DOHH2 (cell line): Measurements from ENCODE around the gene DRP2.

ENCODE experiments used
- H3F3A ChIP-seq: fragments of 200-600 bp; sonication (generic), shearing (Covaris generic); 2 replicates; pipeline ENCODE4 v1.6.0; 2016; ENCODE audit warnings: antibody characterized with exemption, mild to moderate bottlenecking; ENCODE audit not compliant: control insufficient read depth, insufficient read depth
- H3K27ac ChIP-seq: fragments of 200-600 bp; sonication (generic); 2 replicates; pipeline ENCODE4 v1.5.1; 2014; ENCODE audit warnings: low read depth, mild to moderate bottlenecking, low read length, moderate library complexity
- H3K27me3 ChIP-seq: fragments of 200-600 bp; sonication (generic); 2 replicates; pipeline ENCODE4 v1.6.1; 2014; ENCODE audit warnings: mild to moderate bottlenecking, low read length, mixed read lengths; ENCODE audit not compliant: control insufficient read depth
- H3K36me3 ChIP-seq: fragments of 200-600 bp; sonication (generic); 2 replicates; pipeline ENCODE4 v1.6.1; 2014; ENCODE audit warnings: mild to moderate bottlenecking, low read length, moderate library complexity, mixed read lengths; ENCODE audit not compliant: control insufficient read depth
- H3K4me1 ChIP-seq: fragments of 200-600 bp; sonication (generic); 2 replicates; pipeline ENCODE4 v1.6.1; 2014; ENCODE audit warnings: mild to moderate bottlenecking, low read length, mixed read lengths; ENCODE audit not compliant: control insufficient read depth
- H3K4me2 ChIP-seq: fragments of 200-600 bp; sonication (generic); 2 replicates; pipeline ENCODE4 v1.6.0; 2014; ENCODE audit warnings: mild to moderate bottlenecking, low read length, moderate library complexity
- H3K4me3 ChIP-seq: fragments of 200-600 bp; sonication (generic); 2 replicates; pipeline ENCODE4 v1.5.1; 2014; ENCODE audit warnings: mild to moderate bottlenecking, low read length, mixed read lengths
- H3K79me2 ChIP-seq: fragments of 200-600 bp; sonication (generic); 2 replicates; pipeline ENCODE4 v1.6.1; 2014; ENCODE audit warnings: mild to moderate bottlenecking, low read length, mixed read lengths; ENCODE audit not compliant: control insufficient read depth
- H3K9me2 ChIP-seq: fragments of 200-600 bp; sonication (generic); replicated peaks from 2 replicates; pipeline ENCODE4 v1.6.1; 2014; ENCODE audit warnings: mild to moderate bottlenecking, low read length, mixed read lengths; ENCODE audit not compliant: control insufficient read depth
- H3K9me3 ChIP-seq: fragments of 200-600 bp; sonication (generic); 2 replicates; pipeline ENCODE4 v1.6.1; 2014; ENCODE audit warnings: antibody characterized with exemption, low read length, mixed read lengths; ENCODE audit not compliant: control insufficient read depth, insufficient read depth
- H4K20me1 ChIP-seq: fragments of 200-600 bp; sonication (generic); 2 replicates; pipeline ENCODE4 v1.6.0; 2014; ENCODE audit warnings: low read depth, mild to moderate bottlenecking, antibody characterized with exemption, low read length, moderate library complexity; ENCODE audit not compliant: control insufficient read depth, insufficient read depth
- CTCF ChIP-seq: fragments of 200-600 bp; sonication (generic); IDR thresholded peaks from one replicate; pipeline ENCODE4 v1.5.1; 2014; ENCODE audit warnings: antibody characterized with exemption, mild to moderate bottlenecking, low read depth, low read length; ENCODE audit not compliant: poor library complexity, severe bottlenecking
- EZH2phosphoT487 ChIP-seq: fragments of 200-600 bp; sonication (generic); IDR thresholded peaks from 2 replicates; pipeline ENCODE4 v1.6.1; 2017; ENCODE audit warnings: borderline replicate concordance, mild to moderate bottlenecking, antibody characterized with exemption, low read length, moderate library complexity, mixed read lengths

Gene DRP2

GRCh38 chrX:101241531-101241930 is 21.9 kb downstream of the DRP2 start:
- Histone ChIP-seq H3K27ac (no peak overlapping the region), H3K4me3 (no peak overlapping the region), H3F3A (no peaks in the 10 kb centered on the region), H3K27me3 (no peaks in the 10 kb centered on the region), H3K9me3 (no peaks in the 10 kb centered on the region), H3K79me2 (no peaks in the 10 kb centered on the region), H3K4me1 (no peaks in the 10 kb centered on the region), H3K4me2 (no peak overlapping the region), H4K20me1 (no peaks in the 10 kb centered on the region), H3K9me2 (no peaks in the 10 kb centered on the region), H3K36me3 (no peaks in the 10 kb centered on the region)
- TF ChIP-seq EZH2phosphoT487 (no peak), CTCF (no peak)

GRCh38 chrX:101252634-101253033 is 33.0 kb downstream of the DRP2 start:
- H3F3A ChIP-seq: no peaks in the 10 kb centered on the region
- H3K4me1 ChIP-seq: 0 out of 2 replicates have a peak, but pooled peaks cover under 1% of the 10 kb centered on the region
- no peak overlapping the region for H3K4me3 ChIP-seq
- H3K36me3 ChIP-seq: no peaks in the 10 kb centered on the region
- H3K79me2 ChIP-seq: no peaks in the 10 kb centered on the region
- H4K20me1 ChIP-seq: no peaks in the 10 kb centered on the region
- no peaks in the 10 kb centered on the region for H3K27me3 ChIP-seq
- H3K9me2 ChIP-seq: no peaks in the 10 kb centered on the region
- no peaks in the 10 kb centered on the region for H3K9me3 ChIP-seq
- TF ChIP-seq CTCF (no peak), EZH2phosphoT487 (no peak)
- no peak overlapping the region for H3K27ac ChIP-seq
- no peak overlapping the region for H3K4me2 ChIP-seq

GRCh38 chrX:101257448-101258258 is 38.1 kb downstream of the DRP2 start:
- Histone ChIP-seq H3K27me3 (no peaks in the 10 kb centered on the region), H3K9me2 (no peaks in the 10 kb centered on the region), H3K4me3 (no peak overlapping the region), H3K4me1 (0 out of 2 replicates have a peak, but pooled peaks cover 3% of the 10 kb centered on the region), H3K36me3 (no peaks in the 10 kb centered on the region), H3K4me2 (no peak overlapping the region), H3K9me3 (no peaks in the 10 kb centered on the region), H4K20me1 (no peaks in the 10 kb centered on the region), H3F3A (no peaks in the 10 kb centered on the region), H3K79me2 (no peaks in the 10 kb centered on the region), H3K27ac (no peak overlapping the region)
- TF ChIP-seq CTCF (no peak), EZH2phosphoT487 (no peak)
